Endodermal cell (in vitro differentiated cells): ENCODE measurements around the gene SMAD2. TPM values are rescaled to one million over a fixed set of nuclear protein-coding genes. Genes with fewer than 3 reads are reported as not detected.
A peak's percentile ranks its signal among the peaks of the same experiment; 100 is the strongest.

ENCODE experiments used
- DNase-seq: peaks from one replicate; pipeline ENCODE4 v3.0.0-alpha.2; 2017
- H3K27ac ChIP-seq: 2 replicates; pipeline ENCODE4 v1.5.1; 2013; ENCODE audit warnings: mild to moderate bottlenecking, low read depth, low read length, moderate library complexity
- H3K27me3 ChIP-seq: 2 replicates; pipeline ENCODE4 v1.6.1; 2013; ENCODE audit warnings: mild to moderate bottlenecking, low read length, moderate library complexity; ENCODE audit not compliant: insufficient read depth, control insufficient read depth, poor library complexity, severe bottlenecking
- H3K36me3 ChIP-seq: 2 replicates; pipeline ENCODE4 v1.7.0; 2013; ENCODE audit warnings: mild to moderate bottlenecking, low read length, moderate library complexity; ENCODE audit not compliant: control insufficient read depth, insufficient read depth
- H3K4me1 ChIP-seq: one replicate; pipeline ENCODE4 v1.7.0; 2013; ENCODE audit warnings: low read length; ENCODE audit not compliant: control insufficient read depth, insufficient read depth
- H3K4me3 ChIP-seq: 2 replicates; pipeline ENCODE4 v1.5.1; 2013; ENCODE audit warnings: mild to moderate bottlenecking, low read length, moderate library complexity
- H3K9ac ChIP-seq: 2 replicates; pipeline ENCODE4 v1.6.1; 2013; ENCODE audit warnings: mild to moderate bottlenecking, low read length, moderate library complexity; ENCODE audit not compliant: poor library complexity, severe bottlenecking; ENCODE audit errors: extremely low read depth
- H3K9me3 ChIP-seq: 2 replicates; pipeline ENCODE4 v1.6.1; 2013; ENCODE audit warnings: mild to moderate bottlenecking, low read length, moderate library complexity; ENCODE audit not compliant: control insufficient read depth
- H3K27ac Mint-ChIP-seq: 2 replicates; pipeline ENCODE4 v1.8.0; 2020; ENCODE audit warnings: mixed read lengths
- H3K27me3 Mint-ChIP-seq: 2 replicates; pipeline ENCODE4 v1.8.0; 2021; ENCODE audit warnings: mild to moderate bottlenecking, mixed read lengths; ENCODE audit not compliant: insufficient read depth
- H3K36me3 Mint-ChIP-seq: 2 replicates; pipeline ENCODE4 v1.8.0; 2020; ENCODE audit warnings: low read depth, mixed read lengths
- H3K4me1 Mint-ChIP-seq: 2 replicates; pipeline ENCODE4 v1.8.0; 2020; ENCODE audit warnings: mixed read lengths
- H3K4me3 Mint-ChIP-seq: 2 replicates; pipeline ENCODE4 v1.8.0; 2020; ENCODE audit warnings: mild to moderate bottlenecking, moderate library complexity, mixed read lengths
- H3K9me3 Mint-ChIP-seq: 2 replicates; pipeline ENCODE4 v1.8.0; 2020; ENCODE audit warnings: mild to moderate bottlenecking, mixed read lengths
- WGBS, 2 experiments: methylation state at CpG; one replicate each; pipeline versions ENCODE4 v1.1.5 to v1.1.7; 2013; ENCODE audit warnings: missing lambda C conversion rate in 2 of 2, mixed read lengths in 1 of 2; ENCODE audit not compliant: insufficient coverage in 1 of 2, insufficient read length in 1 of 2; 5-methylcytosine and 5-hydroxymethylcytosine counted together
- total RNA-seq, 2 donors: library from RNA; stranded (reverse); fragmentation: NEBNext Ultra II Directional in 1 of 2; extraction: Animal tissue kit (Norgen Biotek cat#: 25700) in 1 of 2; gene quantifications; 2 replicates in 1 of 2; 3 replicates in 1 of 2; pipeline ENCODE4 v1.2.1, GENCODE V29; 2021
- TF ChIP-seq, protein P1 (sequence below): fragments of 200-600 bp; sonication (generic); conservative IDR thresholded peaks from 2 replicates; pipeline ENCODE4 v1.5.0; 2021; ENCODE audit warnings: antibody characterized with exemption, mild to moderate bottlenecking

Gene SMAD2
- total RNA-seq, 2 donors from 2014 or later: 156 to 189 TPM

- peaks cover 23% of the 10 kb centered on the region for H3K4me1 Mint-ChIP-seq
- H3K27ac ChIP-seq: no peak overlapping the region
- no peak overlapping the region for H3K9ac ChIP-seq
- no peaks in the 10 kb centered on the region for H3K9me3 ChIP-seq
- no peaks in the 10 kb centered on the region for H3K27me3 ChIP-seq
- no peaks in the 10 kb centered on the region for H3K9me3 Mint-ChIP-seq
- peaks cover 51% of the 10 kb centered on the region for H3K36me3 Mint-ChIP-seq
- no peaks in the 10 kb centered on the region for H3K27me3 Mint-ChIP-seq
- no peak for DNase-seq
- H3K4me3 Mint-ChIP-seq: no peak overlapping the region
- H3K36me3 ChIP-seq: peaks cover 75% of the 10 kb centered on the region
- TF ChIP-seq, protein P1, sequence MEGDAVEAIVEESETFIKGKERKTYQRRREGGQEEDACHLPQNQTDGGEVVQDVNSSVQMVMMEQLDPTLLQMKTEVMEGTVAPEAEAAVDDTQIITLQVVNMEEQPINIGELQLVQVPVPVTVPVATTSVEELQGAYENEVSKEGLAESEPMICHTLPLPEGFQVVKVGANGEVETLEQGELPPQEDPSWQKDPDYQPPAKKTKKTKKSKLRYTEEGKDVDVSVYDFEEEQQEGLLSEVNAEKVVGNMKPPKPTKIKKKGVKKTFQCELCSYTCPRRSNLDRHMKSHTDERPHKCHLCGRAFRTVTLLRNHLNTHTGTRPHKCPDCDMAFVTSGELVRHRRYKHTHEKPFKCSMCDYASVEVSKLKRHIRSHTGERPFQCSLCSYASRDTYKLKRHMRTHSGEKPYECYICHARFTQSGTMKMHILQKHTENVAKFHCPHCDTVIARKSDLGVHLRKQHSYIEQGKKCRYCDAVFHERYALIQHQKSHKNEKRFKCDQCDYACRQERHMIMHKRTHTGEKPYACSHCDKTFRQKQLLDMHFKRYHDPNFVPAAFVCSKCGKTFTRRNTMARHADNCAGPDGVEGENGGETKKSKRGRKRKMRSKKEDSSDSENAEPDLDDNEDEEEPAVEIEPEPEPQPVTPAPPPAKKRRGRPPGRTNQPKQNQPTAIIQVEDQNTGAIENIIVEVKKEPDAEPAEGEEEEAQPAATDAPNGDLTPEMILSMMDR: no peak
- H3K4me1 ChIP-seq: peaks cover 9% of the 10 kb centered on the region
- peak overlapping the region; percentile 56 for H3K4me3 ChIP-seq
- peak overlapping the region; percentile 7 for H3K27ac Mint-ChIP-seq
- 80 to 88% methylated on average over 1 to 4 of the region's 4 CpGs for WGBS, 2 experiments
Measured at GRCh38 chr18:47887227-47887626, 43.2 kb downstream of the SMAD2 start.

- H3K36me3 Mint-ChIP-seq: peaks cover 68% of the 10 kb centered on the region
Measured at GRCh38 chr18:47883771-47884413, 46.6 kb downstream of the SMAD2 start.

GRCh38 chr18:47882641-47883040, 47.8 kb downstream of the SMAD2 start:
- H3K27me3 ChIP-seq: no peaks in the 10 kb centered on the region
- H3K4me1 ChIP-seq: peaks cover 17% of the 10 kb centered on the region
- no peaks in the 10 kb centered on the region for H3K27me3 Mint-ChIP-seq
- H3K9me3 ChIP-seq: no peaks in the 10 kb centered on the region
- WGBS, 2 experiments: 87 to 100% methylated on average over 1 of the region's 1 CpG
- H3K4me1 Mint-ChIP-seq: peaks cover 24% of the 10 kb centered on the region
- H3K9ac ChIP-seq: no peak overlapping the region
- no peak overlapping the region for H3K4me3 Mint-ChIP-seq
- H3K9me3 Mint-ChIP-seq: no peaks in the 10 kb centered on the region
- peaks cover 68% of the 10 kb centered on the region for H3K36me3 Mint-ChIP-seq
- DNase-seq: no peak
- H3K27ac Mint-ChIP-seq: no peak overlapping the region
- H3K4me3 ChIP-seq: no peak overlapping the region
- TF ChIP-seq, protein P1: no peak
- peaks cover 94% of the 10 kb centered on the region for H3K36me3 ChIP-seq
- H3K27ac ChIP-seq: no peak overlapping the region

More at GRCh38 chr18:47883771-47884413, 46.6 kb downstream of the SMAD2 start:
- peak overlapping the region; percentile 11 for H3K27ac Mint-ChIP-seq
- DNase-seq: no peak
- H3K9me3 Mint-ChIP-seq: no peaks in the 10 kb centered on the region
- no peak overlapping the region for H3K4me3 ChIP-seq
- no peaks in the 10 kb centered on the region for H3K27me3 Mint-ChIP-seq
- H3K27ac ChIP-seq: no peak overlapping the region
- no peak overlapping the region for H3K4me3 Mint-ChIP-seq
- H3K36me3 ChIP-seq: peaks cover 83% of the 10 kb centered on the region
- H3K4me1 Mint-ChIP-seq: peaks cover 35% of the 10 kb centered on the region
- H3K9ac ChIP-seq: no peak overlapping the region
- H3K4me1 ChIP-seq: peaks cover 20% of the 10 kb centered on the region
- H3K27me3 ChIP-seq: no peaks in the 10 kb centered on the region
- TF ChIP-seq, protein P1: no peak
- WGBS, 2 experiments: 87 to 94% methylated on average over 2 to 3 of the region's 3 CpGs
- no peaks in the 10 kb centered on the region for H3K9me3 ChIP-seq
